Left lobe of liver (tissue), 2 donors: Measurements from ENCODE around the gene AFF3. TPM values are rescaled to one million over a fixed set of nuclear protein-coding genes. Genes with fewer than 3 reads are reported as not detected.
"Not testable (repeated sequence)": the region's sequence is repeated elsewhere in the genome, so short reads cannot be mapped to it uniquely, and the experiment has no call there.

Experiments
- ATAC-seq: fragments of 200-7000 bp; cut with Tn5 transposase; one replicate; pipeline ENCODE4 v1.9.1; 2020; ENCODE audit warnings: mild to moderate bottlenecking, moderate library complexity
- DNase-seq: peaks from one replicate; pipeline ENCODE4 v3.0.0-alpha.2; 2020; ENCODE audit warnings: low spot score
- total RNA-seq: library from RNA; stranded (reverse); gene quantifications from one replicate; pipeline ENCODE4 v1.2.1, GENCODE V29; 2021
- donor health status: DM: no; HTN: no; CAD: no; lungs with moderate emphysema.
- donor health status: DM: no; HTN: yes; CAD: no.

The AFF3 gene
- total RNA-seq, 1 donor from 2014 or later = 2.3 TPM

DNA sequence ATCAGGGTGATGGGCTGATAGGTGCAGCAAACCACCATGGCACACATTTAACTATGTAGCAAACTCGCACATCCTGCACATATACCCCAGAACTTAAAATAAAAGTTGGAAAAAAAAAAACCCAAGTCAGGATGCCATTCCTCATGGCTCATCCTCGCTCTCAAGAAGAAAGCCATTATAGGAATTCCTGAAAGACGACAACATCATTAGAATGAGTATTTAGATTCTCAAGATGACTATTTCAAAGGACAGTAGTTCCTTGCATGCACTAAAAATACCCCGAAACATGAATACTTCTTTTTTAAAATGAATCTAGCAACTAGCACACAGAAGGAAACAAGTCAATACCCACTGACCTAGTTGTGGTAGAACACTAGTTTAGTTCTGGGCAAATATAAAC lies 366.8 kb downstream of the AFF3 start:
- ATAC-seq (no peak), DNase-seq (no peak)

GRCh38 chr2:99773642-99774041 lies 368.7 kb downstream of the AFF3 start:
- DNase-seq, ATAC-seq: not testable (repeated sequence)

GRCh38 chr2:99772591-99773331 lies 369.6 kb downstream of the AFF3 start:
- ATAC-seq (no peak), DNase-seq (no peak)

GRCh38 chr2:99771681-99772333 lies 370.6 kb downstream of the AFF3 start:
- peak; percentile 48 for ATAC-seq
- no peak for DNase-seq

DNA sequence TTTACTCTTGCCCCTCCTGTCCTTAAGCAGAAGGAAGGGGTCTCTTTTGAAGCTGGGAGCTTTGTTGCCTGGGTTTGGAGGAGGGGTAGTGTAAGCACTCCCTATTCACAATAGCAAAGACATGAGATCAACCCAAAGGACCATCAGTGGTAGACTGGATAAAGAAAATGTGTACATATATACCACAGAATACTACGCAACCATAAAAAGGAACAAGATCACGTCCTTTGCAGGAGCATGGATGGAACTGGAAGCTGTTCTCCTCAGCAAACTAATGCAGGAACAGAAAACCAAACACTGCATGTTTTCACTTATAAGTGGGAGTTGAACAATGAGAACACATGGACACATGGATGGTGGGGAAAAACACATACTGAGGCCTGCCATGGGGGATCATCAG lies 371.5 kb downstream of the AFF3 start:
- DNase-seq (no peak), ATAC-seq (no peak)

DNA sequence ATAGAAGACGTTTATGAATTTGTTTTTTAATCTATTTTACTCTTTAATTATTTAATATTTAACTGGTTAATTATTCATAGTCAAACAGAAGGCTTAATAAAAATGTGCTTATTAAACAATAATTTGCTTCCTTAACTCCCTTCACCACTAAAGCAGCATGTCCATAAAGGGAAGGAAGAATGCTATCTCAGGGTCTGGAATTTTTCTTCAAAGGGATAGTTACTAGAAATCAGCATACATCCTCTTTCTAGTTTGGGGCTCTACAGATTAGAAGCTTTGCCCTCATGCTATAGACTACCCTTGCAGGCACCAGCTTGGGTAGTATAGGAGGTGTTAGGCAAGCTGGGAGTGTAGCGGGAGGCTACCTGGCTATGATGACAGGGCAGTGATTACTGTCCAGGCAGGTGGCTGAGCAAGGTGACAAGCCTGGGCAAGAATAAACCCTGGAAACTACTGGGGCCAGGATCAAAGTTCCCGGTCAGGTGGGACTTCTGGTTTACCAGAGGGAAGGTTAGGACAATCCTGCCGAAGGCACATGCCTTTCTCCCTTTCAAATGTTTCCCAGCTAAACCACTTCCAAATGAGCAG lies 376.6 kb downstream of the AFF3 start:
- ATAC-seq (peak; percentile 26), DNase-seq (no peak)

DNA sequence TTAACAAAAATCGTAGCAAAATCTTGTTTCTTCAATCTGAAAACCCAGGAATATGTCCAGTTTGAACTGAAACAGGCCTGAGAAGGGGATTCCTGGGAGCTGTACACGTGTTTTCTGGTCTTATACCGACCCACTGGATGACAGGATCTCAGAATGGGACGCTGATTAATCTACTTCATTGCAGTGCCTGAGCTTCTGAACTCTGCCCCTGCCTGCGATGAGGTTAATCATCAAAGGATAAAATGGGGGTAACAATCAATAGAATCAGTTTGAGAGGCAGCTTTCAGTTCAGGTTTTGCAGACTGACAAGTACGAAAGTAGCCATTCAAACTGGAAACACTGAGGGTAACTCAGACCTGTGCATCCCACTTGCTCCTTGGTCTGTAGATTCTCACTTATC lies 378.6 kb downstream of the AFF3 start:
- no peak for DNase-seq
- peak; percentile 29 for ATAC-seq

GRCh38 chr2:99762714-99763113 lies 379.7 kb downstream of the AFF3 start:
- ATAC-seq = no peak
- DNase-seq = no peak

GRCh38 chr2:99757611-99758114 lies 384.7 kb downstream of the AFF3 start:
- ATAC-seq (no peak), DNase-seq (no peak)

- DNase-seq (no peak), ATAC-seq (no peak)
These were observed 386.3 kb downstream of the AFF3 start for GRCh38 chr2:99756059-99756458.

- DNase-seq (no peak), ATAC-seq (no peak)
These were observed 388.2 kb downstream of the AFF3 start for GRCh38 chr2:99754210-99754609.

- no peak for DNase-seq
- ATAC-seq = no peak
These were observed 388.9 kb downstream of the AFF3 start for GRCh38 chr2:99753505-99753904.

DNA sequence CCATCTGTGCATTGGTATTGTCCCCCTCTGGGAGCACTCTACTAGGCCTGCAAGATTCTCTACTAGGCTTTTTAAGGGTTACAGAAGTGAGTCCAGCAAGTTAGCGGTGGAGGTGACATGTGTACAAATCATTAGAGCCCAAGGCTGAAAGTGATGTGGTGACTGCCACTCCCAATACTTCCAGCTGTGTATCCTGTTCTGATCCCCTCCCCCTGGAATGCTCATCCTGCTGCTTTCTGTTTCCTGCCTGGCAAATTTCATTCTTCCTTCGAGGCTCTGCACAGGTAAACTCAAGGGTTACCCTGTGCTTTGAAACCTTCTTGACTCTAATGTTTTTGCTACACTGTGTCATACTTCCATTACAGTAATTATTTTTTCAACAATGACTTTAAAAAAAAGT lies 394.0 kb downstream of the AFF3 start:
- no peak for ATAC-seq
- DNase-seq = no peak

- ATAC-seq = no peak
- DNase-seq = no peak
These were observed 394.5 kb downstream of the AFF3 start for GRCh38 chr2:99747842-99748241.

DNA sequence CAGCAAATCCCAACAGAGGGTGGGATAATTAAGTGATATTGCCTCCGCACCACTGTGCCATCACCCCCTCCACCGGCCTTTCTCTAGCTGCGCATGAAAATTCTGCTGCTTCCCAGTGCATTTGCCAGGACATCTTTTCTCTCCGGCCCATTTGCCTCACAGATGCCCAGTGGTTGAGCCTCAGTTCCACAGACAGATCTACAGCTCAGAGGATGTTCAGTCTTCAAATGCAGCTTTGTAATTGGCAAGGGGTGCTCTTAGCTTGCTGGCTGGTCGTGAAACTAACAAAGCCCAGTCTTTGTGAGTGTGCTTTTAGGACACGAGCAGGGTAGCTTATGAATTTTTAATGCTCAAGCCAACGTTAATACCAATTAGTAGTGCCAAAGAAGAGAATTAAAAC lies 399.2 kb downstream of the AFF3 start:
- DNase-seq (no peak), ATAC-seq (no peak)

DNA sequence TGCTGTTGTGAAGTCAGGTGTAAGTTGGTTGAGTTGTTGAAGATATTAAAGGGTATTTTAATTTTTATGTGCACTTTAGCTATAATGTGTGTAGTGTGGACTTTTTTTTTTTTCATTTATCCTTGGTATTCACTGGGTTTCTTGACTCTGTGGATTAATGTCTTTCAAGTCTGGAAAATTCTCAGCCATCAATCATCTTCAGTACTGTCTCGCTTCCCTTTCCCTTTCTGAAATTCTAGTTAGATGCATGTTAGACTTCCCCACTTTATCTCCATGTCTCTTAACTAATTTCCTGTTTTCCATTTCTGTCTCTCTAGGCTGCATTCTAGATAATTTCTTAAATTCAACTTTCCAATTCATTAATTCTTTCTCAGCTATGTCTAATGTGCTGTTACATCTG lies 404.9 kb downstream of the AFF3 start:
- ATAC-seq (no peak), DNase-seq (no peak)

DNA sequence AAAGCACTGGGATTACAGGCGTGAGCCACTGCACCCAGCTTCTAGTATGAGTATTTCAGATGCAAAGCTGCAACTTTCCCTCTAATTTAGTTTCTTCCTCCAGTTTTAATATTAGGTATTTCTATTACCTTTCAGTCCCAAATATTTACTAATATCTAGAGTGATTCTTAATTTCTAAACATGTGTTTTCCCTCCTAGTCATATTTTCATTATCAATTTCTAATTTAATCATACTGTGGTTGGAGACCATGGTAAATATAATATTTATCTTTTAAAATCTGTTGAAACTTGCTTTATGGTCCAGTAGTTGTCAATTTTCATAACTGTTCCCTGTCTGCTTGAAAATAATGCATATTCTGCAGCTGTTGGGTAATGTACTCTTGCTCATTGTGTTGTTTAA lies 406.6 kb downstream of the AFF3 start:
- no peak for DNase-seq
- ATAC-seq = no peak

GRCh38 chr2:99735314-99735713 lies 407.1 kb downstream of the AFF3 start:
- DNase-seq, ATAC-seq: not testable (repeated sequence)

DNA sequence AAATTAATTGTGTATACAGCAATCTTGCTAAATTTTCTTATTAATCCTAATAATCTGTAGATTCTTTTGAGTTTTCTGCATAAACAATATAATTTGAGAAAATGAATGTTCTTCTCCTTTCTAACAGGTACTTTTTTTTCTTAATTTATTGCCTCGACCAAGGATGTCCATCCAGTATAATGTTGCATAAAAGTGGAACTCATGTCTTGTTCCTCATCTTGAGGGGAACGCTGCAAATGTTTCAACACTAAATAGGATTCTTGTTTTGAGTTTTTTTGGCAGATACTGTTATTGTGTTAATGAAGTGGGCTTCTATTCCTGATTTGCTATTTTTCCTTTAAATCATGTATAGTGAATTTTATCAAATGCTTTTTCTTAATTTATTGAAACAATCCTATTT lies 408.2 kb downstream of the AFF3 start:
- ATAC-seq = no peak

GRCh38 chr2:99729104-99730025 lies 413.0 kb downstream of the AFF3 start:
- no peak for ATAC-seq
- no peak for DNase-seq

More for the DNA sequence above, 408.2 kb downstream of the AFF3 start:
- no peak for DNase-seq

DNA sequence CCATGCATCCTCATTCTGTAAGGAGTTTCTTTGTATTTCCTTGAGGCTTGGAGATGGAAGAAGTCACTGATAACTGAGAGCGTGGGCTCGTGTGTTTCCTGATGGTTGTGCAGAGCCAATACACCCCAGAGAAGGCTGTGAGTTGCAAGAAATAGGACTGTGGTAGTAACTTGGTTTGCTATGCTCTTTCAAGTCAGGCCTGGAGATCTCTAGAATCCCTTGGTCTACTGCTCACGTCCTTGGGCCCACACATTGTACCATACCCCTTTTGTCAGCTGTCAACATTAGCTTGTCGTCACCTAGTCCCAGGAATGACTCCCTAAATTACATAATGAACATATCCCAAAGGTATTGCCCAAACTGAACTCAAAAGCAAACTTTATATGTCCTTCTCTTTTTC lies 414.2 kb downstream of the AFF3 start:
- DNase-seq = no peak
- no peak for ATAC-seq
